D721Med (cell line): ENCODE measurements around the gene ZNF565.

Experiments used
- DNase-seq: peaks from one replicate; pipeline ENCODE4 v3.0.0; 2011; ENCODE audit warnings: low spot score; ENCODE audit not compliant: insufficient read length
- FAIRE-seq: peaks from 2 replicates; lab custom pipeline; 2011; peaks lifted over from hg19 to GRCh38; lab: Jason Lieb, UNC
- CTCF ChIP-seq: IDR thresholded peaks from 2 replicates; pipeline ENCODE4 v1.5.1; 2012; ENCODE audit warnings: mild to moderate bottlenecking, control low read depth; ENCODE audit not compliant: insufficient read depth; ENCODE audit errors: missing control alignments

Gene ZNF565

GRCh38 chr19:36214386-36215275 is at the start of gene ZNF565, which contains the start of gene ZNF146:
Gene ZNF565 (minus strand): TSS chr19:36214665. CDS start chr19:36201985, 12,680 bp downstream.
Gene ZNF146 (plus strand): TSS chr19:36215106. CDS start chr19:36236441, 21,335 bp downstream.
- TF ChIP-seq CTCF: no peak
- no peak for FAIRE-seq

DNA sequence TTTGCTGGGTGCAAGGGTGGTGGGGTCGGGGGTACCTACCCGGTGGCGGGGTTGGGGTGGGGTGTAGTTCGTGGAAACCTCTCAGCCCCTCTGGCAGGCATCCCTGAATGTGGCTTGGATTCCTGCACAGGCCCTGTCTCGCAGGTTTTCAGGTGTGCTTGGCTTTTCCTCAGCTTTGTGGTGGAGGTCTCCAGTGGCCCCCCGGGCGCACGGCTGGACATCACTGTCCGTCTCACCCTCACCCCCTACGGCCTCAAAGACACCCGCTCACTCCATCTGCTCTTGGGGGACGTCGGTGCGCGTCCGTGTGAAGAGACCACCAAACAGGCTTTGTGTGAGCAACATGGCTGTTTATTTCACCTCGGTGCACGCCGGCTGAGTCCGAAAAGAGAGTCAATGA is 44.7 kb upstream of the ZNF565 start:
- no peak for DNase-seq
- no peak for FAIRE-seq
- TF ChIP-seq CTCF: no peak

More at GRCh38 chr19:36214386-36215275, at the start of gene ZNF565, which contains the start of gene ZNF146:
- DNase-seq: peak; percentile 92

- FAIRE-seq (no peak), DNase-seq (no peak)
- TF ChIP-seq CTCF: no peak
Measured at GRCh38 chr19:36258028-36258875, 43.8 kb upstream of the ZNF565 start.

DNA sequence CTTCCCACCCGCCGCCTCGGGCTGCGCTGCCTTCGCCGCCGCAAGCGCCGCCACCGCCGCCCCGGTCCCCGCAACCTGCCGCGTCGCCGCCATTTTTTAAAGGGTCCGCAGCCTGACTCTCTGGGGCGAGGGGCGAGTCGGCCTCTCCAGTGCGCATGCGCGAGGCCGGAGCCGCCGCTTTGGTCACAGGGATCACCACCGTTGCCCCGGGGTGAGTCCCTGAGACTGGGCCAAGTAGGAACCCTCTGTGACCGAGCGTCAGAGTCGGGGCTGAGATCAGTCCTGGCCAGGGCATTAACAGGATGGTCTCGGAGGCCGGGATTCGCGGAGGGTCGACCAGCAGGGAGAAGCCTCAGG is 43.0 kb upstream of the ZNF565 start:
- DNase-seq: peak; percentile 65
- no peak for TF ChIP-seq CTCF
- no peak for FAIRE-seq

- no peak for DNase-seq
- FAIRE-seq: no peak
- no peak for TF ChIP-seq CTCF
Measured at GRCh38 chr19:36256853-36257519, 42.5 kb upstream of the ZNF565 start.

- no peak for FAIRE-seq
- TF ChIP-seq CTCF: no peak
- no peak for DNase-seq
Measured at GRCh38 chr19:36256064-36256463, 41.6 kb upstream of the ZNF565 start.
